A549 (cell line): ENCODE results near the gene SLC9B1. TPM values are rescaled to one million over a fixed set of nuclear protein-coding genes. Genes with fewer than 3 reads are reported as not detected.
"Not testable (repeated sequence)": the region's sequence is repeated elsewhere in the genome, so short reads cannot be mapped to it uniquely, and the experiment has no call there.

Source experiments
- ATAC-seq, 2 experiments: fragments of 200-7000 bp in 1 of 2; fragments of >200 bp in 1 of 2; cut with Nextera tagmentation in 1 of 2; cut with Tn5 transposase in 1 of 2; 3 replicates each; pipeline versions ENCODE4 v1.8.0 to v1.9.1; 2018 to 2020; ENCODE audit warnings: mild to moderate bottlenecking in 1 of 2, moderate library complexity in 1 of 2
- CTCF ChIA-PET: fragments of 300-600 bp; sonication (Branson Sonifier 250); formaldehyde crosslinking; extraction: SDS; loops from one replicate; lab custom pipeline; 2021; ENCODE audit warnings: antibody characterized with exemption, inconsistent platforms; lab: Yijun Ruan, JAX
- POLR2A ChIA-PET: fragments of 350-600 bp; formaldehyde crosslinking; extraction: SDS; loops from one replicate; lab custom pipeline; 2021; ENCODE audit warnings: antibody characterized with exemption, inconsistent platforms; lab: Yijun Ruan, JAX
- DNase-seq, 2 experiments: peaks; one replicate each; pipeline versions ENCODE4 v3.0.0 to v3.0.0-alpha.2; 2011 to 2016; ENCODE audit warnings: low read depth in 1 of 2, low spot score in 1 of 2
- FAIRE-seq: peaks from 2 replicates; lab custom pipeline; 2011; peaks lifted over from hg19 to GRCh38; lab: Jason Lieb, UNC
- H3K27ac ChIP-seq, 2 experiments: fragments of >200 bp; sonication (Bioruptor Twin); formaldehyde crosslinking; 3 replicates each; pipeline ENCODE4 v1.5.1; 2016 to 2017
- H3K4me1 ChIP-seq: fragments of >200 bp; sonication (Bioruptor Twin); formaldehyde crosslinking; 3 replicates; pipeline ENCODE4 v1.6.1; 2016
- H3K4me2 ChIP-seq: fragments of >200 bp; sonication (Bioruptor Twin); formaldehyde crosslinking; 3 replicates; pipeline ENCODE4 v1.6.1; 2016
- H3K4me3 ChIP-seq: fragments of >200 bp; sonication (Bioruptor Twin); formaldehyde crosslinking; 3 replicates; pipeline ENCODE4 v1.5.1; 2016
- H3K9me3 ChIP-seq: fragments of >200 bp; sonication (Bioruptor Twin); formaldehyde crosslinking; 3 replicates; pipeline ENCODE4 v1.6.1; 2016
- CHD4 ChIP-seq: fragments of 200-600 bp; sonication (generic); IDR thresholded peaks from 2 replicates; pipeline ENCODE4 v1.6.1; 2016; ENCODE audit warnings: antibody characterized with exemption, mild to moderate bottlenecking, borderline replicate concordance
- E2F6 ChIP-seq: IDR thresholded peaks from 2 replicates; pipeline ENCODE4 v1.6.1; 2012; ENCODE audit warnings: low read depth, borderline replicate concordance
- FOSL2 ChIP-seq, 2 experiments: fragments of 450-650 bp in 1 of 2; fragments of >200 bp in 1 of 2; sonication (Bioruptor Twin) in 1 of 2; formaldehyde crosslinking; IDR thresholded peaks; 2 replicates each; pipeline versions ENCODE4 v1.5.0 to v1.6.1; 2016 to 2020; ENCODE audit warnings: mild to moderate bottlenecking in 1 of 2, moderate library complexity in 1 of 2
- HES2 ChIP-seq: fragments of >200 bp; sonication (Bioruptor Twin); formaldehyde crosslinking; IDR thresholded peaks from 2 replicates; pipeline ENCODE4 v1.6.1; 2016
- HOXB5 ChIP-seq: fragments of 250-450 bp; sonication (Bioruptor Pico); IDR thresholded peaks from 2 replicates; pipeline ENCODE4 v1.5.0; 2020; ENCODE audit warnings: mild to moderate bottlenecking, moderate library complexity
- KDM1A ChIP-seq: fragments of 200-600 bp; sonication (generic); IDR thresholded peaks from 2 replicates; pipeline ENCODE4 v1.6.1; 2016; ENCODE audit warnings: low read depth, mild to moderate bottlenecking
- MYC ChIP-seq: IDR thresholded peaks from 2 replicates; pipeline ENCODE4 v1.6.1; 2012; ENCODE audit warnings: mild to moderate bottlenecking, inconsistent platforms, low read length, improper control_type of control experiment, borderline replicate concordance
- REST ChIP-seq: fragments of 200-600 bp; sonication (generic); IDR thresholded peaks from 2 replicates; pipeline ENCODE4 v1.6.1; 2016; ENCODE audit warnings: antibody characterized with exemption, mild to moderate bottlenecking, moderate library complexity
- WGBS: methylation state at CpG from one replicate; pipeline ENCODE4 v1.1.6; 2017; ENCODE audit errors: missing lambda C conversion rate; 5-methylcytosine and 5-hydroxymethylcytosine counted together
- polyA plus RNA-seq, 4 experiments: library from polyadenylated mRNA; depleted of rRNA in 3 of 4; stranded (reverse); fragments of >200 nt; fragmentation: RNase III in 1 of 4; extraction: RNeasy Plus Mini Kit Qiagen cat#74134 plus additional on column Dnase treatment in 1 of 4; gene quantifications; 2 replicates in 3 of 4; 3 replicates in 1 of 4; pipeline ENCODE4 v1.2.3, GENCODE V29; 2011 to 2017

SLC9B1 gene
- polyA plus RNA-seq, 2 of the 4 experiments (the other 2 are of a cell fraction) = 0.09 to 0.39 TPM

DNA sequence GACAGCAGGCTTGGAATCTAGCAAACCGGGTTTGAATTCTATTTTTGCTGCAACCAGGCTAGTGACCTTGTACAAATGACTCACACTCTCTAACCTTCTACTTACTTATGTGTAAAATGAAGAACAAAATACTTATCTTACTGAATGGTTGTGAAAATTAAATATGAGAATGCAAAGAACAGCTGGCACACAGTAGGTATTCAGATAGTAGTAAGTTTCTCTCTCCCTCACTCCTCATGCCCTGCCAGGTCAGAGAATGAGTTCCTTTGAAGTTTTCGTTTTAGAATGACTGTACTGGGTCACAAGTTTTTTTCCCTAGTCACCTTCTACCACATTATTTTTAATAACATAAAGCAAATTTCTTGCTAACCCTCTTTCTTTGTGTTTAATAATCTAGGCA is 117.7 kb downstream of the SLC9B1 start:
- ATAC-seq = no peak
- Histone ChIP-seq H3K4me2 (no peak overlapping the region), H3K9me3 (no peaks in the 10 kb centered on the region), H3K4me3 (no peak overlapping the region), H3K4me1 (no peaks in the 10 kb centered on the region), H3K27ac (no peak overlapping the region)
- ChIA-PET POLR2A (no interaction called here), CTCF (no interaction called here)
- TF ChIP-seq MYC (no peak), HOXB5 (CRISPR knock-in tag) (no peak), HES2 (no peak), FOSL2 (IDR thresholded peaks at IDR 0.05) (no peak), FOSL2 (CRISPR knock-in tag; IDR thresholded peaks at IDR 0.05) (no peak), KDM1A (no peak), E2F6 (no peak), REST (no peak), CHD4 (no peak)
- no peak for DNase-seq
- WGBS = 49% methylated on average over 2 of the region's 2 CpGs
- no peak for FAIRE-seq

GRCh38 chr4:102897610-102898009 is 121.9 kb downstream of the SLC9B1 start:
- POLR2A ChIA-PET, ATAC-seq, CTCF ChIA-PET, H3K9me3 ChIP-seq, H3K27ac ChIP-seq, DNase-seq, H3K4me2 ChIP-seq, H3K4me1 ChIP-seq, FAIRE-seq, H3K4me3 ChIP-seq: not testable (repeated sequence)
- WGBS = 49% methylated on average over 3 of the region's 3 CpGs

DNA sequence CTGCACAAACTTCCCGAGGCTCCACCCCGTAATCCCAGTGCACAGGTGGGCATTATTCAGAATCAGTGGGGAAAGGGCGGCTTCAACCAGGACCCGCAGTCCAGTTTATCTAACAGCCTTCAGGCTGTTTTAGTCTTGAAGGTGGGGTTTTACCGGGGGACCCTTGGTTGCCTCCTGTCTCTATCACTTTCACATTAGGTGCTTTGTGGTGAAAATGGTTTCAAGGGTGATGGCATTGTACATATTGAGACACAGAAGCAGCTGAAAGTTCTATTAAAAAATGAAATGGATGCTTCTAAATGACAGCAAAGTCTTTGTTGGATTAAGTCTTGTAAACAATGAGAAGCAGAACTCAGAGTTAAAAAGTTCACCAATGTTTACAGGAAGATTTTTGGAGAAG is 123.0 kb downstream of the SLC9B1 start:
- CTCF ChIA-PET, H3K4me1 ChIP-seq, POLR2A ChIA-PET, FAIRE-seq, ATAC-seq, H3K4me3 ChIP-seq, DNase-seq, H3K4me2 ChIP-seq, H3K27ac ChIP-seq, H3K9me3 ChIP-seq: not testable (repeated sequence)
- 85% methylated on average over 5 of the region's 5 CpGs for WGBS

- ATAC-seq, FAIRE-seq, H3K4me1 ChIP-seq, H3K9me3 ChIP-seq, DNase-seq, CTCF ChIA-PET, H3K4me2 ChIP-seq, H3K27ac ChIP-seq, H3K4me3 ChIP-seq: not testable (repeated sequence)
- WGBS = 76% methylated on average over 3 of the region's 3 CpGs
- POLR2A ChIA-PET = interaction anchor here (0.6 kb wide), 1 partner anchor 12 kb away, joined by 3 read pairs; no protein-coding TSS in a partner anchor
Measured at GRCh38 chr4:102889866-102890265, 129.6 kb downstream of the SLC9B1 start.

- CTCF ChIA-PET, ATAC-seq, H3K4me1 ChIP-seq, FAIRE-seq, POLR2A ChIA-PET, H3K9me3 ChIP-seq, DNase-seq, H3K4me2 ChIP-seq, H3K27ac ChIP-seq, H3K4me3 ChIP-seq: not testable (repeated sequence)
- WGBS = 93% methylated on average over 2 of the region's 2 CpGs
Measured at GRCh38 chr4:102888570-102888969, 130.9 kb downstream of the SLC9B1 start.
